Measurements from ENCODE around the gene ADAMTSL2. TPM values are rescaled to one million over a fixed set of nuclear protein-coding genes. Genes with fewer than 3 reads are reported as not detected.
A peak's percentile ranks its signal among the peaks of the same experiment; 100 is the strongest.

The ADAMTSL2 gene
- total RNA-seq, 1 donor from 2014 or later: 17.4 TPM

GRCh38 chr9:133489253-133490190, 45.0 kb upstream of the ADAMTSL2 start:
- H3K9me3 ChIP-seq: no peaks in the 10 kb centered on the region
- intact Hi-C loops (cut with DNase I): loop anchor here (10.0 kb wide), 1 partner anchor 305 kb away; no protein-coding TSS in a partner anchor
- no peaks in the 10 kb centered on the region for H3K27me3 ChIP-seq
- no peaks in the 10 kb centered on the region for H3K36me3 ChIP-seq
- H3K27ac ChIP-seq: no peak overlapping the region
- H3K4me3 ChIP-seq: no peak overlapping the region
- ATAC-seq: no peak
- H3K4me1 ChIP-seq: peaks cover 20% of the 10 kb centered on the region
- TF ChIP-seq CTCF (IDR thresholded peaks at IDR 0.05): no peak
- peak; percentile 48 for DNase-seq

GRCh38 chr9:133490201-133490681, 44.3 kb upstream of the ADAMTSL2 start:
- intact Hi-C loops (cut with DNase I): no loop called here

GRCh38 chr9:133490865-133491655, 43.4 kb upstream of the ADAMTSL2 start:
- Histone ChIP-seq H3K36me3 (no peaks in the 10 kb centered on the region), H3K27ac (peak overlapping the region; percentile 73), H3K4me1 (peaks cover 18% of the 10 kb centered on the region), H3K4me3 (no peak overlapping the region), H3K27me3 (no peaks in the 10 kb centered on the region), H3K9me3 (no peaks in the 10 kb centered on the region)
- no peak for TF ChIP-seq CTCF (IDR thresholded peaks at IDR 0.05)
- DNase-seq (peak; percentile 60), ATAC-seq (no peak)
- intact Hi-C loops (cut with DNase I): no loop called here

More at GRCh38 chr9:133490201-133490681, 44.3 kb upstream of the ADAMTSL2 start:
- no peak for TF ChIP-seq CTCF (IDR thresholded peaks at IDR 0.05)
- Histone ChIP-seq H3K4me1 (peaks cover 20% of the 10 kb centered on the region), H3K27ac (no peak overlapping the region), H3K4me3 (no peak overlapping the region), H3K36me3 (no peaks in the 10 kb centered on the region), H3K27me3 (no peaks in the 10 kb centered on the region), H3K9me3 (no peaks in the 10 kb centered on the region)
- DNase-seq: peak; percentile 43
- no peak for ATAC-seq

- H3K36me3 ChIP-seq: no peaks in the 10 kb centered on the region
- peak overlapping the region; percentile 73 for H3K27ac ChIP-seq
- H3K4me1 ChIP-seq: peaks cover 16% of the 10 kb centered on the region
- H3K4me3 ChIP-seq: no peak overlapping the region
- intact Hi-C loops (cut with DNase I): no loop called here
- H3K9me3 ChIP-seq: no peaks in the 10 kb centered on the region
- no peak for TF ChIP-seq CTCF (IDR thresholded peaks at IDR 0.05)
- ATAC-seq: no peak
- no peak for DNase-seq
- H3K27me3 ChIP-seq: no peaks in the 10 kb centered on the region
These were observed 42.9 kb upstream of the ADAMTSL2 start for GRCh38 chr9:133491656-133491925.

- Histone ChIP-seq H3K27ac (peak overlapping the region; percentile 73), H3K4me1 (peaks cover 16% of the 10 kb centered on the region), H3K9me3 (no peaks in the 10 kb centered on the region), H3K36me3 (no peaks in the 10 kb centered on the region), H3K27me3 (no peaks in the 10 kb centered on the region), H3K4me3 (no peak overlapping the region)
- ATAC-seq: peak; percentile 10
- intact Hi-C loops (cut with DNase I): no loop called here
- DNase-seq: no peak
- TF ChIP-seq CTCF (IDR thresholded peaks at IDR 0.05): no peak
These were observed 42.2 kb upstream of the ADAMTSL2 start for GRCh38 chr9:133492061-133493021.

Data from upper lobe of right lung (tissue), 1 donor.